ENCODE data around the gene IFIT1. TPM values are rescaled to one million over a fixed set of nuclear protein-coding genes. Genes with fewer than 3 reads are reported as not detected.
"Not testable (repeated sequence)": the region's sequence is repeated elsewhere in the genome, so short reads cannot be mapped to it uniquely, and the experiment has no call there.

IFIT1 gene
- total RNA-seq, 1 donor from 2014 or later: 13.2 TPM

DNA sequence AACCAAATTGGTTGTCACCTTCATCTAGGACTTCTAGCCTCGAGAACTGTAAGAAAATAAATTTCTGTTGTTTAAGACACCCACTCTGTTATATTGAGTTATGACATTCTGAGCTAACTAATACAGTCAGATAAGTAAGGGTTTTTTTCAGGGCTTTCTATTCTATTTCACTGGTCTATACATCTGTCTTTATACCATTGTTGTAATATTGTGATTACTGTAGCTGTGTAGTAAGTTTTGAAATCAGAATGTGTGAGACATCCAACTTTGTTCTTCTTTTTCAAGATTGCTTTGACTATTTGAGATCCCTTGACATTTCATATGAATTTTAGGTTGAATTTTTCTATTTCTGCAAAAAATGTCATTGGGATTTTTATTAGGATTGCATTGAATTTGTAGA lies 7.5 kb downstream of the IFIT1 start:
- H2AFZ ChIP-seq (replicated peaks): no peak overlapping the region
- TF ChIP-seq, protein P1, sequence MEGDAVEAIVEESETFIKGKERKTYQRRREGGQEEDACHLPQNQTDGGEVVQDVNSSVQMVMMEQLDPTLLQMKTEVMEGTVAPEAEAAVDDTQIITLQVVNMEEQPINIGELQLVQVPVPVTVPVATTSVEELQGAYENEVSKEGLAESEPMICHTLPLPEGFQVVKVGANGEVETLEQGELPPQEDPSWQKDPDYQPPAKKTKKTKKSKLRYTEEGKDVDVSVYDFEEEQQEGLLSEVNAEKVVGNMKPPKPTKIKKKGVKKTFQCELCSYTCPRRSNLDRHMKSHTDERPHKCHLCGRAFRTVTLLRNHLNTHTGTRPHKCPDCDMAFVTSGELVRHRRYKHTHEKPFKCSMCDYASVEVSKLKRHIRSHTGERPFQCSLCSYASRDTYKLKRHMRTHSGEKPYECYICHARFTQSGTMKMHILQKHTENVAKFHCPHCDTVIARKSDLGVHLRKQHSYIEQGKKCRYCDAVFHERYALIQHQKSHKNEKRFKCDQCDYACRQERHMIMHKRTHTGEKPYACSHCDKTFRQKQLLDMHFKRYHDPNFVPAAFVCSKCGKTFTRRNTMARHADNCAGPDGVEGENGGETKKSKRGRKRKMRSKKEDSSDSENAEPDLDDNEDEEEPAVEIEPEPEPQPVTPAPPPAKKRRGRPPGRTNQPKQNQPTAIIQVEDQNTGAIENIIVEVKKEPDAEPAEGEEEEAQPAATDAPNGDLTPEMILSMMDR (IDR thresholded peaks at IDR 0.05): no peak
- TF ChIP-seq EZH2 (IDR thresholded peaks at IDR 0.05) (no peak), EZH2phosphoT487 (IDR thresholded peaks at IDR 0.05) (no peak)

GRCh38 chr10:89403043-89403442 lies 10.6 kb downstream of the IFIT1 start:
- DNase-seq (ENCODE audit: low spot score): no peak
- Histone ChIP-seq H3K27me3 (no peaks in the 10 kb centered on the region), H3K4me3 (no peak overlapping the region), H3K36me3 (no peaks in the 10 kb centered on the region), H3K9me3 (ENCODE audit: low read depth) (no peaks in the 10 kb centered on the region), H3K9ac (no peak overlapping the region), H3K4me1 (no peaks in the 10 kb centered on the region), H3K4me2 (no peak overlapping the region), H3K79me2 (ENCODE audit: low read depth) (no peaks in the 10 kb centered on the region), H3F3A (ENCODE audit: low read depth) (no peaks in the 10 kb centered on the region), H2AFZ (replicated peaks) (no peak overlapping the region), H4K20me1 (ENCODE audit: low read depth) (no peaks in the 10 kb centered on the region), H3K27ac (no peak overlapping the region)
- H3K27me3 Mint-ChIP-seq (ENCODE audit: insufficient read depth, low read depth): peaks cover 7% of the 10 kb centered on the region
- peaks cover 33% of the 10 kb centered on the region for H3K36me3 Mint-ChIP-seq
- H3K4me1 Mint-ChIP-seq: no peaks in the 10 kb centered on the region
- H3K9me3 Mint-ChIP-seq: peaks cover 24% of the 10 kb centered on the region
- no peak overlapping the region for H3K4me3 Mint-ChIP-seq
- H3K27ac Mint-ChIP-seq: no peak overlapping the region
- TF ChIP-seq EZH2phosphoT487 (IDR thresholded peaks at IDR 0.05) (no peak), EZH2 (IDR thresholded peaks at IDR 0.05) (no peak)
- TF ChIP-seq, protein P1 (IDR thresholded peaks at IDR 0.05): no peak

More for the DNA sequence above, 7.5 kb downstream of the IFIT1 start:
- Histone ChIP-seq H3K27me3 (no peaks in the 10 kb centered on the region), H3K79me2 (ENCODE audit: low read depth) (no peaks in the 10 kb centered on the region), H3K4me1 (no peaks in the 10 kb centered on the region), H3F3A (ENCODE audit: low read depth) (no peaks in the 10 kb centered on the region), H3K4me2 (no peak overlapping the region), H3K27ac (no peak overlapping the region), H4K20me1 (ENCODE audit: low read depth) (no peaks in the 10 kb centered on the region), H3K9ac (no peak overlapping the region), H3K4me3 (no peak overlapping the region), H3K9me3 (ENCODE audit: low read depth) (peaks cover 8% of the 10 kb centered on the region), H3K36me3 (no peaks in the 10 kb centered on the region)
- peaks cover 4% of the 10 kb centered on the region for H3K27me3 Mint-ChIP-seq (ENCODE audit: insufficient read depth, low read depth)
- H3K27ac Mint-ChIP-seq: no peak overlapping the region
- H3K36me3 Mint-ChIP-seq: peaks cover 20% of the 10 kb centered on the region
- DNase-seq (ENCODE audit: low spot score): no peak
- H3K4me3 Mint-ChIP-seq: no peak overlapping the region
- no peaks in the 10 kb centered on the region for H3K4me1 Mint-ChIP-seq
- peaks cover 24% of the 10 kb centered on the region for H3K9me3 Mint-ChIP-seq

DNA sequence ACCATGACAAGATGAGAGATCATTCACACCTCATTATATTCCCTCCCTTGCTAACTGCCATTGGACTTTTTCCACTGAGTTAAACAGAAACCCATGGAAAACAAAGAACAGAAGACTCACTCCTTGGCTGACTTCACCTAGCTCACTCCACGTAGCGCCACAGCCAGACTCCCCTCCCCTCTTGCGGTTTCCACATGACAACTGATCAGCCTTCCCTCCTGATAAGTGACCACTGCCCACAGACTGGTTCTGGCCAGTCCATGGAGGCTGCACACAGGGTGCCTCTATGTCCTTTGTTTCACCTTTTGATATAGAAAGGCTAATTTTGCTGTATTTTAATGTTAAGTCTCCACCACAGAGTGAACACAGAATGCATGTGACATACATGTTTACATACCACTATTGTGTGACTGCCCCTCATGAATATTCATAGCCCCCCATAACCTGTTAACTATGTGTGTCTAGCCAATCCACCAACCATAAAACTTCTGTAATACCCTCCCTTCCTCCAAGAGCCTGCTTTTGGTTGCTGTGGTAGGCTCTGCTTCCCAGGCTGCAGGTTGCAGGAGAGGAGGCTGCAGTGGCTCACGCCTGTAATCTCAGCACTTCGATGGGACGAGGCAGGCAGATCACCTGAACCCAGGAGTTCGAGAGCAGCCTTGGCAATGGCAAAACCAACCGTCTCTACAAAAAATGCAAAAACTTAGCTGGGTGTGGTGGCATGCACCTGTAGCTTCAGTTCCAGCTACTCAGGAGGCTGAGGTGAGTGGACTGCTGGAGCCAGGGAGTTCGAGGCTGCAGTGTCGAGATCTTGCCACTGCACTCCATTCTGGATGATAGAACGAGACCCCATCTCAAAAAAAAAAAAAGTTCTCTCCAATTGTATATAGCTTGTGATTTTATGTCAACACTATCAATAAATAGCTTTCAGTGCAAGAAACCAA lies 12.0 kb downstream of the IFIT1 start:
- no peak for DNase-seq (ENCODE audit: low spot score)
- H3K9ac ChIP-seq: no peak overlapping the region
- H3K27me3 Mint-ChIP-seq (ENCODE audit: insufficient read depth, low read depth): peaks cover 7% of the 10 kb centered on the region
- no peaks in the 10 kb centered on the region for H3K9me3 ChIP-seq (ENCODE audit: low read depth)
- no peaks in the 10 kb centered on the region for H3K4me1 ChIP-seq
- H3K27ac ChIP-seq: no peak overlapping the region
- H2AFZ ChIP-seq (replicated peaks): no peak overlapping the region
- no peaks in the 10 kb centered on the region for H3F3A ChIP-seq (ENCODE audit: low read depth)
- no peaks in the 10 kb centered on the region for H3K79me2 ChIP-seq (ENCODE audit: low read depth)
- no peaks in the 10 kb centered on the region for H3K4me1 Mint-ChIP-seq
- H3K4me2 ChIP-seq: no peak overlapping the region
- no peak overlapping the region for H3K4me3 ChIP-seq
- H3K27ac Mint-ChIP-seq: no peak overlapping the region
- H3K27me3 ChIP-seq: no peaks in the 10 kb centered on the region
- TF ChIP-seq EZH2phosphoT487 (IDR thresholded peaks at IDR 0.05) (no peak), EZH2 (IDR thresholded peaks at IDR 0.05) (no peak)
- TF ChIP-seq, protein P1 (IDR thresholded peaks at IDR 0.05): no peak
- no peak overlapping the region for H3K4me3 Mint-ChIP-seq
- H4K20me1 ChIP-seq (ENCODE audit: low read depth): no peaks in the 10 kb centered on the region
- no peaks in the 10 kb centered on the region for H3K36me3 ChIP-seq
- H3K9me3 Mint-ChIP-seq: peaks cover 15% of the 10 kb centered on the region
- H3K36me3 Mint-ChIP-seq: peaks cover 31% of the 10 kb centered on the region

DNA sequence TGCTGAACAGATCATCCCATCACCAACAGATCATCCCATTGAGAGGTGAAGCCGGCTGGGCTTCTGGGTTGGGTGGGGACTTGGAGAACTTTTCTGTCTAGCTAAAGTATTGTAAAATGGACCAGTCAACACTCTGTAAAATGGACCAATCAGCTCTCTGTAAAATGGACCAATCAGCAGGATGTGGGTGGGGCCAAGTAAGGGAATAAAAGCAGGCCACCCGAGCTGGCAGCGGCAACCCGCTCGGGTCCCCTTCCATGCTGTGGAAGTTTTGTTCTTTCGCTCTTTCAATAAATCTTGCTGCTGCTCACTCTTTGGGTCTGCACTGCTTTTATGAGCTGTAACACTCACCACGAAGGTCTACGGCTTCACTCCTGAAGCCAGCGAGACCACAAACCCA lies 13.8 kb downstream of the IFIT1 start:
- not testable (repeated sequence) for H3K36me3 ChIP-seq; H3K4me3 Mint-ChIP-seq; H3K9ac ChIP-seq; H3K27ac Mint-ChIP-seq; H2AFZ ChIP-seq (replicated peaks); H3K4me3 ChIP-seq; H3F3A ChIP-seq (ENCODE audit: low read depth); H3K27me3 Mint-ChIP-seq (ENCODE audit: insufficient read depth, low read depth); H3K9me3 Mint-ChIP-seq; H3K4me2 ChIP-seq; H3K27ac ChIP-seq; H3K79me2 ChIP-seq (ENCODE audit: low read depth); H4K20me1 ChIP-seq (ENCODE audit: low read depth); H3K4me1 Mint-ChIP-seq; H3K9me3 ChIP-seq (ENCODE audit: low read depth); DNase-seq (ENCODE audit: low spot score); H3K27me3 ChIP-seq; H3K4me1 ChIP-seq
- peaks cover 26% of the 10 kb centered on the region for H3K36me3 Mint-ChIP-seq

DNA sequence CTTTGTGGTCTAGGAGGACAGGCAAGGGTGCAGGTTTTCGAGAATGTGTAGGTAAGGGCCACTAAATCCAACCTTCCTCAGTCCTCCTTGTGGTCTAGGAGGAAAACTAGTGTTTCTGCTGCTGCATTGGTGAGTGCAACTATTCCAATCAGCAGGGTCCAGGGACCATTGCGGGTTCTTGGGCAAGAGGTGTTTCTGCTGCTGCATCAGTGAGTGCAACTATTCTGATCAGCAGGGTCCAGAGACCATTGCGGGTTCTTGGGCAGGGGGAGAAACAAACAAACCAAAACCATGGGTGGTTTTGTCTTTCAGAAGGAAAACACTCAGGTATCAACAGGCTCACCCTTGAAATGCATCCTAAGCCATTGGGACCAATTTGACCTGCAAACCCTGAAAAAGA lies 15.4 kb downstream of the IFIT1 start:
- DNase-seq (ENCODE audit: low spot score); H3K79me2 ChIP-seq (ENCODE audit: low read depth); H3K9me3 ChIP-seq (ENCODE audit: low read depth); H2AFZ ChIP-seq (replicated peaks); H3K4me1 Mint-ChIP-seq; H4K20me1 ChIP-seq (ENCODE audit: low read depth); H3F3A ChIP-seq (ENCODE audit: low read depth); H3K27ac ChIP-seq; H3K9ac ChIP-seq; H3K9me3 Mint-ChIP-seq; H3K27me3 ChIP-seq; H3K27ac Mint-ChIP-seq; H3K4me1 ChIP-seq; H3K4me2 ChIP-seq; H3K4me3 ChIP-seq; H3K27me3 Mint-ChIP-seq (ENCODE audit: insufficient read depth, low read depth); H3K36me3 ChIP-seq; H3K4me3 Mint-ChIP-seq: not testable (repeated sequence)
- H3K36me3 Mint-ChIP-seq: peaks cover 27% of the 10 kb centered on the region

Measured in neural progenitor cell (in vitro differentiated cells).